GM21825 (cell line): ENCODE data around the gene ERC2.

Experiments used
- ATAC-seq: cut with Tn5 transposase; IDR thresholded peaks from one replicate; pipeline ENCODE4 v1.9.1; 2021; ENCODE audit warnings: mild to moderate bottlenecking, moderate library complexity; ENCODE audit not compliant: unreplicated experiment

Gene ERC2

GRCh38 chr3:55946574-55947160 is 521.6 kb downstream of the ERC2 start:
- ATAC-seq, result no peak

- no peak for ATAC-seq
Observed at GRCh38 chr3:55942868-55943267, 525.4 kb downstream of the ERC2 start.

GRCh38 chr3:55939287-55939686 is 529.0 kb downstream of the ERC2 start:
- ATAC-seq, result no peak

- no peak for ATAC-seq
Observed at GRCh38 chr3:55937301-55937700, 531.0 kb downstream of the ERC2 start.

- no peak for ATAC-seq
Observed at GRCh38 chr3:55936549-55937052, 531.7 kb downstream of the ERC2 start.

- no peak for ATAC-seq
Observed at GRCh38 chr3:55935241-55935640, 533.0 kb downstream of the ERC2 start.

GRCh38 chr3:55934771-55935170 is 533.5 kb downstream of the ERC2 start:
- no peak for ATAC-seq

GRCh38 chr3:55929154-55929869 is 539.0 kb downstream of the ERC2 start:
- ATAC-seq, result no peak

- ATAC-seq, result no peak
Observed at GRCh38 chr3:55923626-55924025, 544.6 kb downstream of the ERC2 start.

- ATAC-seq, result no peak
Observed at GRCh38 chr3:55923207-55923606, 545.1 kb downstream of the ERC2 start.

GRCh38 chr3:55912880-55913279 is 555.4 kb downstream of the ERC2 start:
- ATAC-seq, result no peak

GRCh38 chr3:55911266-55911665 is 557.0 kb downstream of the ERC2 start:
- no peak for ATAC-seq

- no peak for ATAC-seq
Observed at GRCh38 chr3:55910543-55910942, 557.7 kb downstream of the ERC2 start.

GRCh38 chr3:55909373-55909772 is 558.9 kb downstream of the ERC2 start:
- no peak for ATAC-seq

- no peak for ATAC-seq
Observed at GRCh38 chr3:55907616-55908015, 560.7 kb downstream of the ERC2 start.

GRCh38 chr3:55906896-55907295 is 561.4 kb downstream of the ERC2 start:
- no peak for ATAC-seq

- ATAC-seq, result no peak
Observed at GRCh38 chr3:55904716-55905115, 563.6 kb downstream of the ERC2 start.

GRCh38 chr3:55903680-55904079 is 564.6 kb downstream of the ERC2 start:
- ATAC-seq, result no peak

- ATAC-seq, result no peak
Observed at GRCh38 chr3:55902221-55902900, 565.9 kb downstream of the ERC2 start.

GRCh38 chr3:55899887-55900286 is 568.4 kb downstream of the ERC2 start:
- ATAC-seq, result no peak

GRCh38 chr3:55897573-55898224 is 570.6 kb downstream of the ERC2 start:
- ATAC-seq, result no peak
